Type B pancreatic cell (in vitro differentiated cells): Measurements from ENCODE around the gene SPTB. TPM values are rescaled to one million over a fixed set of nuclear protein-coding genes. Genes with fewer than 3 reads are reported as not detected.

Experiments
- DNase-seq: peaks from one replicate; pipeline ENCODE4 v3.0.0; 2021; ENCODE audit warnings: mixed read lengths; ENCODE audit not compliant: unreplicated experiment; ENCODE audit errors: extremely low spot score
- H3K27ac Mint-ChIP-seq: 2 replicates; pipeline ENCODE4 v1.8.0; 2021; ENCODE audit warnings: mild to moderate bottlenecking, mixed read lengths
- H3K27me3 Mint-ChIP-seq: 2 replicates; pipeline ENCODE4 v1.8.0; 2021; ENCODE audit warnings: mixed read lengths
- H3K36me3 Mint-ChIP-seq: 2 replicates; pipeline ENCODE4 v1.8.0; 2021; ENCODE audit warnings: mixed read lengths
- H3K4me1 Mint-ChIP-seq: one replicate; pipeline ENCODE4 v1.8.0; 2021; ENCODE audit warnings: mixed read lengths; ENCODE audit not compliant: unreplicated experiment
- H3K4me3 Mint-ChIP-seq: 2 replicates; pipeline ENCODE4 v1.8.0; 2021; ENCODE audit warnings: mild to moderate bottlenecking, mixed read lengths
- H3K9me3 Mint-ChIP-seq: 2 replicates; pipeline ENCODE4 v1.8.0; 2021; ENCODE audit warnings: mixed read lengths
- CTCF ChIP-seq: fragments of 200-600 bp; sonication (generic); conservative IDR thresholded peaks from 2 replicates; pipeline ENCODE4 v1.5.0; 2021; ENCODE audit warnings: antibody characterized with exemption, mild to moderate bottlenecking
- long read RNA-seq: library from polyadenylated mRNA; unstranded; transcript quantifications from one replicate; pipeline ENCODE4 v2.0.0, GENCODE V29; 2020
- total RNA-seq: library from RNA; stranded (reverse); gene quantifications from 2 replicates; pipeline ENCODE4 v1.2.1, GENCODE V29; 2021; ENCODE audit warnings: low replicate concordance

Gene SPTB
- total RNA-seq = 3.8 and 5.0 TPM in 2 replicates
- long read RNA-seq, partial matches to known transcripts = 1 of 3 reads
- long read RNA-seq, other reads (novel, unspliced or antisense) = 2 of 3 reads

GRCh38 chr14:64879635-64880220, at the start of gene SPTB:
Gene SPTB, minus strand, starts transcription at chr14:64879907. Its CDS starts 56,813 bp downstream, at chr14:64823094.
- Mint-ChIP-seq H3K4me3 (peak within 1 kb of the TSS; percentile 89), H3K27me3 (peaks cover 86% of the 10 kb centered on the region), H3K9me3 (no peaks in the 10 kb centered on the region), H3K4me1 (peaks cover 4% of the 10 kb centered on the region), H3K36me3 (no peaks in the 10 kb centered on the region), H3K27ac (peak within 1 kb of the TSS; percentile 30)
- TF ChIP-seq CTCF = no peak
- DNase-seq = peak; percentile 69

GRCh38 chr14:64929014-64929359, 49.3 kb upstream of the SPTB start:
- H3K9me3 Mint-ChIP-seq = no peaks in the 10 kb centered on the region
- DNase-seq = no peak
- H3K27ac Mint-ChIP-seq = no peak overlapping the region
- H3K27me3 Mint-ChIP-seq = no peaks in the 10 kb centered on the region
- no peak overlapping the region for H3K4me3 Mint-ChIP-seq
- peaks cover 20% of the 10 kb centered on the region for H3K36me3 Mint-ChIP-seq
- H3K4me1 Mint-ChIP-seq = peaks cover 6% of the 10 kb centered on the region
- TF ChIP-seq CTCF = no peak

- H3K27me3 Mint-ChIP-seq = no peaks in the 10 kb centered on the region
- H3K36me3 Mint-ChIP-seq = peaks cover 20% of the 10 kb centered on the region
- no peaks in the 10 kb centered on the region for H3K9me3 Mint-ChIP-seq
- no peak for TF ChIP-seq CTCF
- no peak overlapping the region for H3K27ac Mint-ChIP-seq
- no peak for DNase-seq
- no peak overlapping the region for H3K4me3 Mint-ChIP-seq
- peaks cover 6% of the 10 kb centered on the region for H3K4me1 Mint-ChIP-seq
Observed at GRCh38 chr14:64928239-64929013, 48.7 kb upstream of the SPTB start.

GRCh38 chr14:64927031-64927430, 47.3 kb upstream of the SPTB start:
- H3K36me3 Mint-ChIP-seq = peaks cover 17% of the 10 kb centered on the region
- H3K27me3 Mint-ChIP-seq = no peaks in the 10 kb centered on the region
- peaks cover 6% of the 10 kb centered on the region for H3K4me1 Mint-ChIP-seq
- no peak for DNase-seq
- no peak for TF ChIP-seq CTCF
- H3K9me3 Mint-ChIP-seq = no peaks in the 10 kb centered on the region
- no peak overlapping the region for H3K27ac Mint-ChIP-seq
- no peak overlapping the region for H3K4me3 Mint-ChIP-seq

GRCh38 chr14:64926398-64926995, 46.8 kb upstream of the SPTB start:
- Mint-ChIP-seq H3K4me1 (peaks cover 6% of the 10 kb centered on the region), H3K36me3 (peaks cover 21% of the 10 kb centered on the region), H3K9me3 (no peaks in the 10 kb centered on the region), H3K27me3 (no peaks in the 10 kb centered on the region), H3K4me3 (no peak overlapping the region), H3K27ac (no peak overlapping the region)
- no peak for DNase-seq
- no peak for TF ChIP-seq CTCF
